Gastrocnemius medialis (tissue), 4 donors: ENCODE data around the gene KHSRP.

Source experiments
- CTCF ChIP-seq, 5 experiments: fragments of 450-650 bp in 3 of 5; fragments of 200-600 bp in 2 of 5; sonication (generic) in 2 of 5; IDR thresholded peaks in 4 of 5; conservative IDR thresholded peaks in 1 of 5; 1 replicate in 4 of 5; 2 replicates in 1 of 5; pipeline ENCODE4 v1.5.1; 2016 to 2019; ENCODE audit warnings: antibody characterized with exemption in 5 of 5, mild to moderate bottlenecking in 3 of 5, moderate library complexity in 3 of 5
- POLR2A ChIP-seq, 2 donors: fragments of 450-650 bp; IDR thresholded peaks; one replicate each; pipeline ENCODE4 v1.6.1; 2017; ENCODE audit warnings: antibody characterized with exemption in 2 of 2, mild to moderate bottlenecking in 2 of 2, moderate library complexity in 2 of 2

- TF ChIP-seq CTCF (IDR thresholded peaks at IDR 0.05 in 4 of 5, conservative IDR thresholded peaks at IDR 0.05 in 1 of 5) (no peak), POLR2A (IDR thresholded peaks at IDR 0.05) (no peak)
Measured at GRCh38 chr19:6374711-6375410, 49.8 kb downstream of the KHSRP start.
